ENCODE measurements around the gene TNRC6A. TPM values are rescaled to one million over a fixed set of nuclear protein-coding genes. Genes with fewer than 3 reads are reported as not detected.
A peak's percentile ranks its signal among the peaks of the same experiment; 100 is the strongest.

The TNRC6A gene
- total and polyA plus RNA-seq, 2 of the 13 experiments (the other 11 are each of a cell fraction or from before 2014, with no cell fraction given), result 30.9 to 43.6 TPM

- BruUV-seq (replicated peaks), result no TSS peak
- H3K27me3 ChIP-seq (ENCODE audit: control insufficient read depth in 1 of 2, insufficient read depth in 2 of 2, low read length in 2 of 2), result no peaks in the 10 kb centered on the region
- 36% methylated on average over 7 of the region's 9 CpGs for WGBS (ENCODE audit: low lambda C conversion rate)
- no peak overlapping the region for H2AFZ ChIP-seq (ENCODE audit: low read length)
- CTCF ChIA-PET (ENCODE audit: low intra/inter-chr PET ratio, low total read pairs), result no interaction called here
- H3K36me3 ChIP-seq (replicated peaks in 1 of 2; ENCODE audit: control insufficient read depth in 1 of 2, insufficient read depth in 2 of 2, low read length in 2 of 2), result no peaks in the 10 kb centered on the region
- POLR2A ChIA-PET, result no interaction called here
- no peaks in the 10 kb centered on the region for H3K79me2 ChIP-seq (ENCODE audit: insufficient read depth, low read length)
- no peaks in the 10 kb centered on the region for H4K20me1 ChIP-seq (ENCODE audit: insufficient read depth, low read length)
- H3K4me3 ChIP-seq (replicated peaks in 1 of 3; ENCODE audit: insufficient read depth in 1 of 3, low read depth in 2 of 3, low read length in 3 of 3), result no peak overlapping the region
- no peak overlapping the region for H3K27ac ChIP-seq (ENCODE audit: extremely low read length, insufficient read depth, low read length)
- no peak overlapping the region for H3K9ac ChIP-seq (ENCODE audit: insufficient read depth, low read depth, low read length)
- ATAC-seq (peak; percentile 91), FAIRE-seq (peak; percentile 64), DNase-seq (ENCODE audit: low spot score) (peak; percentile 72)
- no peaks in the 10 kb centered on the region for H3K9me3 ChIP-seq (ENCODE audit: low read length)
- in situ Hi-C loops (cut with HindIII; ENCODE audit: extremely low pct_ligation_motif_present, low pct_unique_long_range_greater_than_20kb), result no loop called here
- peaks cover 32% of the 10 kb centered on the region for H3K4me1 ChIP-seq (ENCODE audit: insufficient read depth, low read length)
- no peak overlapping the region; the same call in 1 of the 2 replicates for H3K4me2 ChIP-seq (ENCODE audit: low read depth, low read length)
- intact Hi-C loops (cut with micrococcal nuclease; ENCODE audit: unreplicated experiment), result no loop called here
- peak; percentile 97 for TF ChIP-seq NFKB2 (CRISPR knock-in tag; IDR thresholded peaks at IDR 0.05; ENCODE audit: borderline replicate concordance)
- TF ChIP-seq CHCHD3 (CRISPR knock-in tag; IDR thresholded peaks at IDR 0.05), result no peak
- TF ChIP-seq GATA4 (IDR thresholded peaks at IDR 0.05; ENCODE audit: borderline replicate concordance, low read depth), result no peak
- no peak; the same call in 1 of the 2 replicates for TF ChIP-seq BRF2 (CRISPR knock-in tag; IDR thresholded peaks at IDR 0.05)
- TF ChIP-seq, protein P1, sequence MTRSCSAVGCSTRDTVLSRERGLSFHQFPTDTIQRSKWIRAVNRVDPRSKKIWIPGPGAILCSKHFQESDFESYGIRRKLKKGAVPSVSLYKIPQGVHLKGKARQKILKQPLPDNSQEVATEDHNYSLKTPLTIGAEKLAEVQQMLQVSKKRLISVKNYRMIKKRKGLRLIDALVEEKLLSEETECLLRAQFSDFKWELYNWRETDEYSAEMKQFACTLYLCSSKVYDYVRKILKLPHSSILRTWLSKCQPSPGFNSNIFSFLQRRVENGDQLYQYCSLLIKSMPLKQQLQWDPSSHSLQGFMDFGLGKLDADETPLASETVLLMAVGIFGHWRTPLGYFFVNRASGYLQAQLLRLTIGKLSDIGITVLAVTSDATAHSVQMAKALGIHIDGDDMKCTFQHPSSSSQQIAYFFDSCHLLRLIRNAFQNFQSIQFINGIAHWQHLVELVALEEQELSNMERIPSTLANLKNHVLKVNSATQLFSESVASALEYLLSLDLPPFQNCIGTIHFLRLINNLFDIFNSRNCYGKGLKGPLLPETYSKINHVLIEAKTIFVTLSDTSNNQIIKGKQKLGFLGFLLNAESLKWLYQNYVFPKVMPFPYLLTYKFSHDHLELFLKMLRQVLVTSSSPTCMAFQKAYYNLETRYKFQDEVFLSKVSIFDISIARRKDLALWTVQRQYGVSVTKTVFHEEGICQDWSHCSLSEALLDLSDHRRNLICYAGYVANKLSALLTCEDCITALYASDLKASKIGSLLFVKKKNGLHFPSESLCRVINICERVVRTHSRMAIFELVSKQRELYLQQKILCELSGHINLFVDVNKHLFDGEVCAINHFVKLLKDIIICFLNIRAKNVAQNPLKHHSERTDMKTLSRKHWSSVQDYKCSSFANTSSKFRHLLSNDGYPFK (CRISPR knock-in tag; IDR thresholded peaks at IDR 0.05; ENCODE audit: borderline replicate concordance), result no peak
- TF ChIP-seq ZNF672 (CRISPR knock-in tag; IDR thresholded peaks at IDR 0.05), result no peak
- TF ChIP-seq ZKSCAN5 (CRISPR knock-in tag; IDR thresholded peaks at IDR 0.05), result peak; percentile 39; the same call in 1 of the 2 replicates
- TF ChIP-seq ZNF567 (CRISPR knock-in tag; IDR thresholded peaks at IDR 0.05; ENCODE audit: borderline replicate concordance), result no peak
- no peak for TF ChIP-seq NAIF1 (CRISPR knock-in tag; IDR thresholded peaks at IDR 0.05; ENCODE audit: borderline replicate concordance)
- TF ChIP-seq ZFP36L2 (CRISPR knock-in tag; IDR thresholded peaks at IDR 0.05), result peak; percentile 98
- peak; percentile 85 for TF ChIP-seq ZBTB7A (CRISPR knock-in tag; IDR thresholded peaks at IDR 0.05)
- no peak for TF ChIP-seq POLR2A (IDR thresholded peaks at IDR 0.05; ENCODE audit: insufficient read depth in 1 of 2, low read depth in 2 of 2, low read length in 2 of 2)
- TF ChIP-seq IKZF4 (CRISPR knock-in tag; IDR thresholded peaks at IDR 0.05; ENCODE audit: borderline replicate concordance, low read depth, not compliant biosample characterization), result peak; percentile 95
- peak; percentile 75 for TF ChIP-seq KMT2B (CRISPR knock-in tag; IDR thresholded peaks at IDR 0.05)
- TF ChIP-seq, protein P2, sequence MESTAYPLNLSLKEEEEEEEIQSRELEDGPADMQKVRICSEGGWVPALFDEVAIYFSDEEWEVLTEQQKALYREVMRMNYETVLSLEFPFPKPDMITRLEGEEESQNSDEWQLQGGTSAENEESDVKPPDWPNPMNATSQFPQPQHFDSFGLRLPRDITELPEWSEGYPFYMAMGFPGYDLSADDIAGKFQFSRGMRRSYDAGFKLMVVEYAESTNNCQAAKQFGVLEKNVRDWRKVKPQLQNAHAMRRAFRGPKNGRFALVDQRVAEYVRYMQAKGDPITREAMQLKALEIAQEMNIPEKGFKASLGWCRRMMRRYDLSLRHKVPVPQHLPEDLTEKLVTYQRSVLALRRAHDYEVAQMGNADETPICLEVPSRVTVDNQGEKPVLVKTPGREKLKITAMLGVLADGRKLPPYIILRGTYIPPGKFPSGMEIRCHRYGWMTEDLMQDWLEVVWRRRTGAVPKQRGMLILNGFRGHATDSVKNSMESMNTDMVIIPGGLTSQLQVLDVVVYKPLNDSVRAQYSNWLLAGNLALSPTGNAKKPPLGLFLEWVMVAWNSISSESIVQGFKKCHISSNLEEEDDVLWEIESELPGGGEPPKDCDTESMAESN (CRISPR knock-in tag; conservative IDR thresholded peaks at IDR 0.05), result peak; percentile 75; the same call in 1 of the 2 replicates
- TF ChIP-seq ZNF264 (CRISPR knock-in tag; IDR thresholded peaks at IDR 0.05), result peak; percentile 86; the same call in 1 of the 2 replicates
- no peak for TF ChIP-seq MAZ (IDR thresholded peaks at IDR 0.05; ENCODE audit: borderline replicate concordance, low read depth, low read length)
- TF ChIP-seq MAZ (CRISPR knock-in tag; IDR thresholded peaks at IDR 0.05; ENCODE audit: low read depth), result 0 out of 2 replicates have a peak, but pooled peaks have one; percentile 42
- no peak for TF ChIP-seq RBM39 (IDR thresholded peaks at IDR 0.05; ENCODE audit: low read depth, low read length, poor library complexity, severe bottlenecking)
These were observed 129.0 kb downstream of the TNRC6A start for GRCh38 chr16:24858219-24859041.
